Measurements from ENCODE around the gene TGM2. TPM values are rescaled to one million over a fixed set of nuclear protein-coding genes. Genes with fewer than 3 reads are reported as not detected.
A peak's percentile ranks its signal among the peaks of the same experiment; 100 is the strongest.

Gene TGM2
- total and polyA plus RNA-seq, 9 of the 15 experiments (the other 6 are each of a cell fraction or from before 2014, with no cell fraction given) = 5.5 to 78.5 (median 37.6) TPM

DNA sequence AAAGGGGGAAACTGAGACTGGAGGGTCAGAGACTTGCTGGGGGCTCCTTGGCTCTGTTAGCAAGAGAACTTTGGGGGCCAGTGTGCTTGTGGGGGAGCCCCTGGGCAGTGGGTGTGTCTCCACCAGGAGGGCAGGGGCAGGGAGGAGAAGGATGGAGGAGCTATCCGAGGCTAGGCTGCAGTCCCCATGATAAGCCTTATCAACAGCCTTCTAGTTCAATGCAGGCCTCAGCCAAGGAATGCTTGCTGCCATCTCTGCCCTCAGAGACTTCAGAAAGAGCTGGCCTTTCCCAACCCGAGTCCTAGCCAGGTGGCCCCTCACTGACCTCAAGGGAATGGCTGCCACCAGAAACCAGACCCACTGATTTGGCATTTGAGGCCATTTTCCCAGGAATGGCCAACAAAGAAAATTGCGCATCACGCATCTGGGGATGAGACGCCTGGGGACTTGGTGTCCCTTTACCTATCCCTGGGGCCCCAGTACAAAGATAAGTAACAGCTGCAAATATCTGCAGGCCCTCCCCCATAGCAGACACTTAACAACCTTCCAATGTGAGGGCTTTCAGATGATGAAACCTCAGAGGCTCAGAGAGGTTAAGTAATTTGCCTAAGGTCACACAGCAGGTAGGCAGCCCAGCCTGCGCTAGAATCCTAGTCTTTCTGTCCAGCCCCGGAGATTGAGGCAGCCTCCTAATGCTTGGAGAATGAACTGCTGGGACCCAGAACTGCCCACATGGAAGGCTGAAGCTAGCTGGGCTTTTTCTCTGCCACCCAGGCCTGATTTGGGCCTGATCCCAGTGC, 4.9 kb downstream of the TGM2 start (continued):
- TF ChIP-seq, protein P1, sequence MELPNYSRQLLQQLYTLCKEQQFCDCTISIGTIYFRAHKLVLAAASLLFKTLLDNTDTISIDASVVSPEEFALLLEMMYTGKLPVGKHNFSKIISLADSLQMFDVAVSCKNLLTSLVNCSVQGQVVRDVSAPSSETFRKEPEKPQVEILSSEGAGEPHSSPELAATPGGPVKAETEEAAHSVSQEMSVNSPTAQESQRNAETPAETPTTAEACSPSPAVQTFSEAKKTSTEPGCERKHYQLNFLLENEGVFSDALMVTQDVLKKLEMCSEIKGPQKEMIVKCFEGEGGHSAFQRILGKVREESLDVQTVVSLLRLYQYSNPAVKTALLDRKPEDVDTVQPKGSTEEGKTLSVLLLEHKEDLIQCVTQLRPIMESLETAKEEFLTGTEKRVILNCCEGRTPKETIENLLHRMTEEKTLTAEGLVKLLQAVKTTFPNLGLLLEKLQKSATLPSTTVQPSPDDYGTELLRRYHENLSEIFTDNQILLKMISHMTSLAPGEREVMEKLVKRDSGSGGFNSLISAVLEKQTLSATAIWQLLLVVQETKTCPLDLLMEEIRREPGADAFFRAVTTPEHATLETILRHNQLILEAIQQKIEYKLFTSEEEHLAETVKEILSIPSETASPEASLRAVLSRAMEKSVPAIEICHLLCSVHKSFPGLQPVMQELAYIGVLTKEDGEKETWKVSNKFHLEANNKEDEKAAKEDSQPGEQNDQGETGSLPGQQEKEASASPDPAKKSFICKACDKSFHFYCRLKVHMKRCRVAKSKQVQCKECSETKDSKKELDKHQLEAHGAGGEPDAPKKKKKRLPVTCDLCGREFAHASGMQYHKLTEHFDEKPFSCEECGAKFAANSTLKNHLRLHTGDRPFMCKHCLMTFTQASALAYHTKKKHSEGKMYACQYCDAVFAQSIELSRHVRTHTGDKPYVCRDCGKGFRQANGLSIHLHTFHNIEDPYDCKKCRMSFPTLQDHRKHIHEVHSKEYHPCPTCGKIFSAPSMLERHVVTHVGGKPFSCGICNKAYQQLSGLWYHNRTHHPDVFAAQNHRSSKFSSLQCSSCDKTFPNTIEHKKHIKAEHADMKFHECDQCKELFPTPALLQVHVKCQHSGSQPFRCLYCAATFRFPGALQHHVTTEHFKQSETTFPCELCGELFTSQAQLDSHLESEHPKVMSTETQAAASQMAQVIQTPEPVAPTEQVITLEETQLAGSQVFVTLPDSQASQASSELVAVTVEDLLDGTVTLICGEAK (IDR thresholded peaks at IDR 0.05) = no peak
- TF ChIP-seq, protein P1 (CRISPR knock-in tag; IDR thresholded peaks at IDR 0.05) = no peak
- TF ChIP-seq PHF20 (IDR thresholded peaks at IDR 0.05; ENCODE audit: partially characterized antibody) = peak; percentile 45
- TF ChIP-seq, protein P2, sequence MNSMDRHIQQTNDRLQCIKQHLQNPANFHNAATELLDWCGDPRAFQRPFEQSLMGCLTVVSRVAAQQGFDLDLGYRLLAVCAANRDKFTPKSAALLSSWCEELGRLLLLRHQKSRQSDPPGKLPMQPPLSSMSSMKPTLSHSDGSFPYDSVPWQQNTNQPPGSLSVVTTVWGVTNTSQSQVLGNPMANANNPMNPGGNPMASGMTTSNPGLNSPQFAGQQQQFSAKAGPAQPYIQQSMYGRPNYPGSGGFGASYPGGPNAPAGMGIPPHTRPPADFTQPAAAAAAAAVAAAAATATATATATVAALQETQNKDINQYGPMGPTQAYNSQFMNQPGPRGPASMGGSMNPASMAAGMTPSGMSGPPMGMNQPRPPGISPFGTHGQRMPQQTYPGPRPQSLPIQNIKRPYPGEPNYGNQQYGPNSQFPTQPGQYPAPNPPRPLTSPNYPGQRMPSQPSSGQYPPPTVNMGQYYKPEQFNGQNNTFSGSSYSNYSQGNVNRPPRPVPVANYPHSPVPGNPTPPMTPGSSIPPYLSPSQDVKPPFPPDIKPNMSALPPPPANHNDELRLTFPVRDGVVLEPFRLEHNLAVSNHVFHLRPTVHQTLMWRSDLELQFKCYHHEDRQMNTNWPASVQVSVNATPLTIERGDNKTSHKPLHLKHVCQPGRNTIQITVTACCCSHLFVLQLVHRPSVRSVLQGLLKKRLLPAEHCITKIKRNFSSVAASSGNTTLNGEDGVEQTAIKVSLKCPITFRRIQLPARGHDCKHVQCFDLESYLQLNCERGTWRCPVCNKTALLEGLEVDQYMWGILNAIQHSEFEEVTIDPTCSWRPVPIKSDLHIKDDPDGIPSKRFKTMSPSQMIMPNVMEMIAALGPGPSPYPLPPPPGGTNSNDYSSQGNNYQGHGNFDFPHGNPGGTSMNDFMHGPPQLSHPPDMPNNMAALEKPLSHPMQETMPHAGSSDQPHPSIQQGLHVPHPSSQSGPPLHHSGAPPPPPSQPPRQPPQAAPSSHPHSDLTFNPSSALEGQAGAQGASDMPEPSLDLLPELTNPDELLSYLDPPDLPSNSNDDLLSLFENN (IDR thresholded peaks at IDR 0.05; ENCODE audit: low read depth in 2 of 2, low read length in 2 of 2) = no peak
- TF ChIP-seq, protein P3, sequence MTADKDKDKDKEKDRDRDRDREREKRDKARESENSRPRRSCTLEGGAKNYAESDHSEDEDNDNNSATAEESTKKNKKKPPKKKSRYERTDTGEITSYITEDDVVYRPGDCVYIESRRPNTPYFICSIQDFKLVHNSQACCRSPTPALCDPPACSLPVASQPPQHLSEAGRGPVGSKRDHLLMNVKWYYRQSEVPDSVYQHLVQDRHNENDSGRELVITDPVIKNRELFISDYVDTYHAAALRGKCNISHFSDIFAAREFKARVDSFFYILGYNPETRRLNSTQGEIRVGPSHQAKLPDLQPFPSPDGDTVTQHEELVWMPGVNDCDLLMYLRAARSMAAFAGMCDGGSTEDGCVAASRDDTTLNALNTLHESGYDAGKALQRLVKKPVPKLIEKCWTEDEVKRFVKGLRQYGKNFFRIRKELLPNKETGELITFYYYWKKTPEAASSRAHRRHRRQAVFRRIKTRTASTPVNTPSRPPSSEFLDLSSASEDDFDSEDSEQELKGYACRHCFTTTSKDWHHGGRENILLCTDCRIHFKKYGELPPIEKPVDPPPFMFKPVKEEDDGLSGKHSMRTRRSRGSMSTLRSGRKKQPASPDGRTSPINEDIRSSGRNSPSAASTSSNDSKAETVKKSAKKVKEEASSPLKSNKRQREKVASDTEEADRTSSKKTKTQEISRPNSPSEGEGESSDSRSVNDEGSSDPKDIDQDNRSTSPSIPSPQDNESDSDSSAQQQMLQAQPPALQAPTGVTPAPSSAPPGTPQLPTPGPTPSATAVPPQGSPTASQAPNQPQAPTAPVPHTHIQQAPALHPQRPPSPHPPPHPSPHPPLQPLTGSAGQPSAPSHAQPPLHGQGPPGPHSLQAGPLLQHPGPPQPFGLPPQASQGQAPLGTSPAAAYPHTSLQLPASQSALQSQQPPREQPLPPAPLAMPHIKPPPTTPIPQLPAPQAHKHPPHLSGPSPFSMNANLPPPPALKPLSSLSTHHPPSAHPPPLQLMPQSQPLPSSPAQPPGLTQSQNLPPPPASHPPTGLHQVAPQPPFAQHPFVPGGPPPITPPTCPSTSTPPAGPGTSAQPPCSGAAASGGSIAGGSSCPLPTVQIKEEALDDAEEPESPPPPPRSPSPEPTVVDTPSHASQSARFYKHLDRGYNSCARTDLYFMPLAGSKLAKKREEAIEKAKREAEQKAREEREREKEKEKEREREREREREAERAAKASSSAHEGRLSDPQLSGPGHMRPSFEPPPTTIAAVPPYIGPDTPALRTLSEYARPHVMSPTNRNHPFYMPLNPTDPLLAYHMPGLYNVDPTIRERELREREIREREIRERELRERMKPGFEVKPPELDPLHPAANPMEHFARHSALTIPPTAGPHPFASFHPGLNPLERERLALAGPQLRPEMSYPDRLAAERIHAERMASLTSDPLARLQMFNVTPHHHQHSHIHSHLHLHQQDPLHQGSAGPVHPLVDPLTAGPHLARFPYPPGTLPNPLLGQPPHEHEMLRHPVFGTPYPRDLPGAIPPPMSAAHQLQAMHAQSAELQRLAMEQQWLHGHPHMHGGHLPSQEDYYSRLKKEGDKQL (CRISPR knock-in tag; IDR thresholded peaks at IDR 0.05; ENCODE audit: borderline replicate concordance) = 0 out of 2 replicates have a peak, but pooled peaks have one; percentile 74
- TF ChIP-seq, protein P4, sequence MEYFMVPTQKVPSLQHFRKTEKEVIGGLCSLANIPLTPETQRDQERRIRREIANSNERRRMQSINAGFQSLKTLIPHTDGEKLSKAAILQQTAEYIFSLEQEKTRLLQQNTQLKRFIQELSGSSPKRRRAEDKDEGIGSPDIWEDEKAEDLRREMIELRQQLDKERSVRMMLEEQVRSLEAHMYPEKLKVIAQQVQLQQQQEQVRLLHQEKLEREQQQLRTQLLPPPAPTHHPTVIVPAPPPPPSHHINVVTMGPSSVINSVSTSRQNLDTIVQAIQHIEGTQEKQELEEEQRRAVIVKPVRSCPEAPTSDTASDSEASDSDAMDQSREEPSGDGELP (CRISPR knock-in tag; IDR thresholded peaks at IDR 0.05; ENCODE audit: borderline replicate concordance) = peak; percentile 97
